CD4-positive, alpha-beta T cell treated with Interleukin-4 for 4 hours (primary cell): ENCODE data around the gene TMPRSS4.
"Not testable (repeated sequence)": the region's sequence is repeated elsewhere in the genome, so short reads cannot be mapped to it uniquely, and the experiment has no call there.

Source experiments
- DNase-seq: peaks from one replicate; pipeline ENCODE4 v3.0.0-alpha.2; 2020

TMPRSS4 gene

DNA sequence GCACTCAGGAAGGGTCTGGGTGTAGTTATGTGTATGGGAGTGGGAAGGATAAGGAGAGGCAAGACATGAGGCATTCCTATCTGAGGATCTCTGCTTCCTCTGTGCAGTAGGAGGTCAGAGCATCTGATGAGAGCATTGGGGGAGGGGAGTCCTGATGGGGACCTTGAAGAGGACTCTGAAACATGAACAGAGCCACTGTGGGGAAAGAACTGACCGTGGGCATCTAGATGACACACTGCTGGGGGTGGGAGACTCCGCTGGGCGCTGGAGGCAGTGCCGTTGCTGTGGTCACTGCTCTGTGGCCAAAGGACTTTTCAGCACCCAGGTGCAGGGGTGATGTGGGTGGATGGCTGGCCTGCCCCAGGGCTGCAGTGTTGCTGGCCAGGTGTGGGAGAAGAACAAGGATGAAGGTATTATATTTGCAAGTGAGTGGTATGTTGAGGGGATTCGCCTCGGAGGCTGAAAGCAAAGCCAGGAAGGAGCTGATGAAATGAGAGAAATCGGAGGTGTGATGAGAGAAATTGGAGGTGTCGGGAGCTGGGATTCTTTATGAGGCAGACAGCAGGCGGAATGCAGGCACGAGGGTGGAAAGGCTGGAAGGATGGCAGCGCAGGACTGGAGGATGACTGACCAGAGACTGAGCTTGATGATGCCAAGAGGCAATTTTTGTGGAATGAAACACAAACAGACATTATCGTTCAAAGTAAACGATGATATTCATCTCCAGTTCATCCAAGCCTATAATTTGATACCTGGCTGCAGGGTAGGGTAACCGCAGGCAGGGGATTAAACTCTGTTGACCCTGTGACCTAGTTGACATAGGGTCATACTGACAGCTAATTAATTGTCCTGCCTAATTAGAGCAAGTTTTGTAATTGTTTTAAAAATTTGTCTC is 19.4 kb upstream of the TMPRSS4 start:
- no peak for DNase-seq

DNA sequence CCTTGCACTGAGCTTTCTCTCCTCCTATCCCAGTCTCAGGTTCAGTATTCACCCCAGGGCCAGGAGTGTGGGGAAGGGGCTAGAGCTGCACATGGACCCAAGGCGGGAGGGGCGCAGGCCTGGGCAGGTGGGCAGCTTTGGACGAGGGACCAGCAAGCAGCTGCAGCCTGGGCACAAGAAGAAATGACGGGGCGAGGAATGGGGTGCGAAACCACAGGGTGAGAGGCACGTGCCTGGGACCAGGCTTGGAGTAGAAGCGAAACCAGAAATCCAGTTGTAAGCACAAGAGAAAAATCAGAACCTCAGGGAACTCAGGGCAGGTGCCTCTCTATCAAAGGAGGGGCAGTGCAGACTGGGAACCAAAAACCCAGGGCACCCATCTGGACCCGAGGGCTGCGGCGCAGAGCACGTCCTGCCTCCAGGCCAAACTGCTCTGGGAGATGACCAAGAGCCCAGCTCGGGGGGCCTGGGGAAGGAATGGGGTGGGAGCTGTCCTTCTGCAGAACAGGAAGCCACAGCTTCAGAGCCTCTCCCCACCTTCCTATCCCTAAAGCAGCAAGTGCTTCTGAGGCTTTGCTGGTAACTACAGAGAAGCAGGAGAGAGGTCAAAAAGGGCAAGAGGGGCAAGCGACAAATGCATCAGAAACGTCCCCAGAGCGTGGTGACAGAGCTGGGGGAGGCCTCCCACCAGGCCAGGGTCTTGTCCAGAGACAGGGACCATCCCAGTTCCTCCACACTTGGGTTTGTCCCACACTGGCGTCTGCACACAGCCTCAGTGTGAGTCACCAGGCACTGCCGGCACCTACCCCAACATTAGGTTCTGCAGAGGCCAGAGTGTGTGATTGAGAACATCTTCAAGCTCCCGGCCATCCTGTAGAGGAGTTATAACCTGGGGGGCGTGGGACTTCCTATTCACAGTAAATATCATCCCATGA is 18.3 kb upstream of the TMPRSS4 start:
- DNase-seq, result no peak

DNA sequence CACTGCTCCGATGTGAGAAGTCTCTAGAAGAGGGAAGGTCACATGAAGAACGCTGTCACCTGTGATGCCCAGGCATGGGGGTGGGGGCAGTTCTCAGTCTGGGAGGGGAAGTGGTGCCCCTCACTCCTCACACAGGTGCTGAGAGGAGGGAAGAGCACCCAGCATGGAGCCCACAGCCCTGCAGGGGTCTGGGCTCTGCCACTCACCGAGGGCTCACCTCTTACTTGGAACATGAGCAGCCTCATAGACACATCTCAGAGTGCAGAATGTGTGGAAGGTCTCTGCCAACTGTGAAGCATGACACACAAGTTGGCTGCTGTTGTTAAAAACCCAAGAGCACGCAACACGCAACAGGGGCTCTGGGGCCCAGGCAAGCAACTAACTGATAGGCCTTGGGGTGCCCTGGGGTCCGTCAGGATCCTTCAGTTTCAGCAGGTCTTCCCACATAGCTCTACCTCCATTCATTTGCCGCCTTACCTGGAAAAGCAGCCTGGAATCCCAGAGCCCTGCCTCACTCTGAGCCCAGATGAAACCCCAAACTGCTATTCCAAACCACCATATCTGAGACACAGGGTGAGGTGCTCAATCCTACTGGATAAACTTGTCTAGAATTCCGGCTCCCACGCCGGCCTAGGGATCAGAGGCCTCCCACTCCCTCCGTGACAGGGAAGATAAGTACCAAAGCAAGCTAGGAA is 17.5 kb upstream of the TMPRSS4 start:
- DNase-seq, result no peak

DNA sequence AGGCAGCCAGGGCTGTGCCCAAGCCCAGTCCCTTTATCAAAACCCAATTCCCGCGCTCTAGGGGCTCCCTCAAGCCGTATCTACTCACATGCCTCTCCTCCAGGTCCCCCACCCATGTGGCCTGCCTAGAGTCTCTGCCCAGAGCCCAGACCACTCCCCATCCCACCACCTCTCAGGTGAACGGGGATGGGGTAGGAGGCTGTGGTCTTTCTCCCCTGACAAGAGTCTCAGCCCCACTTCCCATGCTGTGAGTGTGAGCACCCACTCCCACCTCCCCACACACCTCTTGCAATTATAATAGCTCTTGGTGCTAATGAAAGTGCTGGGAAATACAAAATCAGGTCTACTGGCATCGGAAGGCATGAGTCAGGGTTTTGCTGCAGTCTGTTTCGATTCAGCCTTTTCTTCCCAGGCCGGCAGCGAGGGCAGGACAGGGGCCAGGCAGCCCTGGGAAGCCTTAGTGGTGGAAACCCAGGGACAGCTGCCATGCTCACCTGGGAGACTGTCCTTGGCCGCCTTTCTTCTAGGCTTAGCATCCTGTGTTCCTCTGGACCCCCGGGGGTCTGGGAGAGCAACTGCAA is 16.7 kb upstream of the TMPRSS4 start:
- no peak for DNase-seq

DNA sequence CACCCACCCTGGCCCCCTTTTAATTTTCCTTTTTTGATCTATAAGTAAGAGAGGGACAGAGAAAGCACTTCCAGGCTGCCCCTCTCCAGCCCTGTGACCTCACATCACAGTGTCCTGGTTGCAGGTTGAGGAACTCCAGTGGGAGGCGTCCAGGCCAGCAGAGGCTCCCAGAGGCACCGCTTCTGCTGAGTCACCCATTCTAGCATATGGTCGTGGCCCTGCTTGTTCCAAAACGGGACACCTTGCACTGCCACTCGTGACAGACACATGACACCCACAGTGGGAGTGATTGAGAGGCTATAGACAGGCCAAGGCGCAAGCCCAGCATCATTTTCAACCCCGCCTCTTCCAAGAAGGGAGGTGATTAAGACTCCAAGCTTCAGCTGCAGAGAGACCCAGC is 16.0 kb upstream of the TMPRSS4 start:
- DNase-seq, result no peak

DNA sequence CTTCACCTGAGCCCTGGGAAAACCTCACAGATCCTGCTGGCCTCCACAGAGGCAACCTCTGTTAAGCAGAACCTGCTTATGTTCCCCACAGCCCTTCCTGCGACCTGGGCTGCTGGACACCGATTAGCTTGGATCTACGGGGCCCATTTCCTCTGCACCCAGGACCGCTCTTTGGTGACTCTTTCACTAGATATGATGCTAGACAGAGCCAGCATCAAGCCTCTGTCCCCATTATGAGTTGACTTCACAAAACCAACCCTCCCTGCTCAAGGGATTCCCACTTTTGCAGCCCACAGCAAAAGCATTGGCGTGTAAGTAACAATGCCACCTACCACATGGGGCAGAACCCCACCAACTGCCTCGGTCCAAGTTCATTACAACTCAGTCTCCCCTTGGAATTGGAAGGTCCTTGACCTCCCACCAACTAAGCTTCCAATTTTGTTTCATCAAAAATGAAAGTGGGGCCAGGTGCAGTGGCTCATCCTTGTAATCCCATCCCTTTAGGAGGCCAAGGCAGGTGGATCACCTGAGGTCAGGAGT is 15.2 kb upstream of the TMPRSS4 start:
- DNase-seq, result no peak

DNA sequence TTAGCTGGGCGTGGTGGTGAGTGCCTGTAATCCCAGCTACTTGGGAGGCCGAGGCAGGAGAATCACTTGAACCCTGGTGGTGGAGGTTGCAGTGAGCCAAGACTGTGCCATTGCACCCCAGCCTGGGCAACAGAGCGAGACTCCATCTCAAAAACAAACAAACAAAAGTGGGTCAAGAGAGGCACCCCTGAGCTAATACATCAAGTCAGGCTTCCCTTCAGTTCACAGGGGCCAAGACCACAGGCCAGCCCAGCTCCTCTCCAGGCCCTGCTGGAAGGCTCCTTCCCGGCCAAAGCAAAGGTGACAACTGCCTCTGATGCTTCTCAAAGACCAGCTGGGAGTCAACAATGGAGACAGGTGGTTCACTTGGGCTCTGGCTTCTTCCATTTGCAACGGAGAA is 14.7 kb upstream of the TMPRSS4 start:
- not testable (repeated sequence) for DNase-seq

DNA sequence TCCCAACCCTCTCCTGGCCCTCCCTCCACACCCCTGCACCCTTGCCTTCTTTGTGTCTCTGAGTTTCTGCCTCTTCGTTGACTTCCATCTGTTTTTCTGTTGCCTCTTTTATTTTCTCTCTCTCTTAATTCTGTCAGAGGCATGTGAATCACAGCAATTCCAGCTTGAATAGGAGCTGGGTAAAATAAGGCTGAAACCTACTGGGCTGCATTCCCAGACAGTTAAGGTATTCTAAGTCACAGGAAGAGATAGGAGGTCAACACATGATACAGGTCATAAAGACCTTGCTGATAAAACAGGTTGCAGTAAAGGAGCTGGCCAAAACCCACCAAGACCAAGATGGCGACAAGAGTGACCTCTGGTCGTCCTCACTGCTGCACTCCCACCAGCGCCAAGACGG is 14.2 kb upstream of the TMPRSS4 start:
- DNase-seq, result not testable (repeated sequence)

DNA sequence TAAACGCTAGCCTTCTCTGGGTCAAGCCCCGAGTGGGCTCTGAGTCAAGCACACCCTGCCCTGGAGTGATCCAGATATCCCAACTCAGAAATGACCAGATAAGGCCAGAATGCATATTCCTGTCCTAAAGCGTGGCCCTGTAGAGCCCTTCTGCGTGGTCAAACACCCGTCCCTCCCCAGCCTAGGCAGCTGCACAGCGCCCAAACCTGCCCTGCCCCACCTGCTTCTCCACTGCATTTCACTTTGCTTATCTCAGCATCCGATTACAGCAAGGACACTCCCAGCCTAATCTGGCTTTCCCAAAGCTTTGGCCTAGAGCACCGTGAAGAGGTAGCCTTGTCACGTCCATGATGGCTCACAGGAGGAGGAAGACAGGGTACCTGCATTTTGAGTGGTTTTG is 11.9 kb upstream of the TMPRSS4 start:
- DNase-seq, result no peak

DNA sequence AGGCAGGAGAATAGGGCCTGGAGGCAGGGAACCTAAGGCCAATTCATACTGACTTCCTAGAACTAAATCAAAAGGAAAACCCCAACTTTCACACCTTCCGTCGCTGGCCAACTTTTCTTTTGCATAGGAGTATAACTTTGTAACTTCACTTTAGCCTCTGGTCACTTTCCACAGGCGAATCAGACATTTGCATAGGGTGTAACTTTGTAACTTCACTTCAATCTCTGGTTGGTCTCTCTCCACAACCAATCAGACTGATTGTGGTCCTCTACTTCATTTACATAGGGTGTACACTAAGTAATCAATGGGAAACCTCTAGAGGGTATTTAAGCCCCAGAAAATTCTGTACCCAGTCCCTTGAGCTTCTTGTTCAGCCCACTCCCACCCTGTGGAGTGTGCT is 11.5 kb upstream of the TMPRSS4 start:
- no peak for DNase-seq

DNA sequence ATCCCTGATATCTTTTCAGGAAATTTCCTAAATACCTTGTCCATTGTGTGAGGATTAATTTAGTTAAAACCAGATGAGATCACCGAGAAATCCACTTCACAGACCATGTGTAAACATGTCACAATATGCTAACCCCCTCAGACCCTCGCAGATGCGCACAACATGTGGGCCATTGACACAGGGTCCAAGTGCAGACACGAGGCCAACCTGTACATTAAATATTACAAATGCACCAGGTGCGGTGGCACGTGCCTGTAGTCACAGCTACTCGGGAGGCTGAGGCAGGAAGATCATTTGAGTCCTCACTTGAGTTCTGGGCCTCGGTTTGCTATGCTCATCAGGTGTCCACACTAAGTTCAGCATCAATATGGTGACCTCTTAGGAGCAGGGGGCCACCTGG is 9.9 kb upstream of the TMPRSS4 start:
- DNase-seq, result no peak

DNA sequence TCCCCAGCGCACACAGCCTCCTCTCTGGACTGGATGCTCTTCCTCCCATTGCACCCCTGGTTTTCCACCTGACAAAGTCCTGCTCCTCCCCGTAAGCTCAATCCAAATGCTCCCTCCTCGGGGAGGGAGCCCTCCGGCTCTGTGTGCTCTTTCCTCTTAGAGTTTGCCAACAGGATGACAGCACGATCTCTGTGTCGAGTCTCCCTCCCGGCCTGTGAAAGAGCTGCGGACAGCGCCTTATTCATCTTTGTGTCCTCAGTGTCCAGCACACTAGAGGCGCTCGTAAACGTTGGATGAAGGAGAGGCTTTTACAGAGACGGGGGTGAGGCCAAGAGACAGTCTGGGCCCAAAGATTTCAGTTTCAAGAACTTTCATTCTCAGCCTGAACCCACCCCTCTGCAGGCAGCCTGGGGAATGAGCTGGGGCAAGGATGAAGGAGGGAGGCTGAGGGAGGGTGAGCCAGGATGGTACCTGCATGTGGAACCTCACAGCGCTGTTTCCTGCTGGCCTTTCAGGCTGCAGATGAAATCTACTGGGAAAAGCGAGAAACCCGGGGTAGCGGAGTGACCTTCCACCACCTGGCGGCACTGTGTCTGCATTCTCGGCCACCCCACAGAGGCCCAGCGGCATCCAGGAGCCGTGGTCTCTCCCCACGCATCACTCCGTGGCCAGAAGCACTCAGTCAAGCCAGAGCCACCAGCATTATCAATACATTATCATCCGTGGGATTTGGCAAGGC is 8.5 kb upstream of the TMPRSS4 start:
- DNase-seq, result no peak

DNA sequence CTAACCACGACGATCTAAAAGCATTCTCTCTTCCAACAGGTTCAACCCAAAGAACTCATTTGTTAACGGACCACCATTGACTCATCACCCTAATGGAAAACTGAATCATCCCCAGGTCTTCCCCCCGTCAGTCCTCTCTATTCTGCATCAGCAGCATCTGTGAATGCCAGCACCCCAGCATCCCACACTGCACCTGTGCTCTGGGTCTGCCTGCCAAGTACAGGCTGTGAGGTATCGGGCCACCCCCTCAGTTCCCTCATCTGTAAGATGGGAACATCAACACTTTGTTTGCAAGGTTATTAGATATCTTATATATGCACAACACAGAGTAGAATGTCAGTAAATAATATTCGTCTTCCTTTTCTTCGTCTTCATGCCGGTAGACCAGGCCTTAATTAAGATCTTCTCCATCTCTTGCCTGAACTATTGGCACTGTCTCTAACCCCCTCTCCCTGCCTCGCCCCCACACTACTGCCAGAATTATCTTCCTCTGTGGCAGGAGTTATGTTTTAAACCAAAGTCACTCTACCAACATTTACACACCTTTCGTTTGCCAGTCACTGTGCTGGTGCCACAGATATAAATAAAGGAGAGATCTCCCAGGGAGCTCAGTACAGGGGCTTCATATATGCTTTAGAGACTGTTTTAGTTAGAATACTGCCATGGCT is 7.8 kb upstream of the TMPRSS4 start:
- no peak for DNase-seq

DNA sequence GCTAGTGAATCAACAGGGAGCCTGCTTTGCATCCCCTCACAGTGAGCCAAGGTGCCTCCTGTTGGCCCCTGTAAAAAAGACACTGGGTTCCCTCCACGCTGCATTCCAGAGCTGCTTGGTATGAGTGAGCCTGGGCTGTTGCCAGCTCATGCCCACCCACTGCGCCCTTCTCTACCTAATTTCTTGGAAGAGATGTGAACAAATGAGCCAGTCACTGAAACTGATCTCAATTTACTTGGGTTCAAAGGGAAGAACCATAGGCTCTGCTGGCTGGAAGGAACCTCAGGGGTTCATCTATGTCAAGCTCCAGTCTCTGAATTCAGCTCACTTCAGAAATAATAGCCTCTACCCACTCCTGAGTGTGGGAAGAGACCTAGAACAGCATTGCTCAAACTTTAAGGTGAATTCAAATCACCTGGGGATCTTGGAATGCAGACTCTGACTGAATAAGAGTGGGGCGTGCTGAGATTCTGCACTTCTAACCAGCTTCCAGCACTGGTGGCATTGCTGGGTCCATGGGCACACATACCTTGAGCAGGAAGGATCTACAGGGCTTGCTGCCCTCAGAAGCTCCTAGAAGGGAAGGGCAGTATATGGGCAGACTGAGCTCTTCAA is 5.4 kb upstream of the TMPRSS4 start:
- no peak for DNase-seq

DNA sequence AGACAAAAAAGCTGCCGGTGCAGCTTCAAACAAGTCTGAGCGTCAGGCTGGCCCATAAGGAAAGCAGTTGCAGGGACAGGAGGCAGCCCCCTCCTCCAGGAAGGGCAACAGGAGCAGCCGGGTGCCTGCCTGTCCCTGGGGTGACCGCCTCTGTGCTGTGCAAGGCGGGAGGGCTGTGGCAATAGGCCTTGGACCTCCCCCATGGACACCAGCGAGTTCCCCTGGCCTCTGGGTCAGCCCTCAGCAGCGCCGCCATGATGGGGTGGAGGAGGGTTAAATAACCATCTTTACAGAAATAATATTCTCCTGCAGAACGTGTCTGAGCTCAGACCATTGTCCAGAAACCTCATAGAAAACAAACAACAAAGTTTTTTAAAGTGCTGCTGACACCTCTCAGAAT is 3.3 kb upstream of the TMPRSS4 start:
- no peak for DNase-seq

DNA sequence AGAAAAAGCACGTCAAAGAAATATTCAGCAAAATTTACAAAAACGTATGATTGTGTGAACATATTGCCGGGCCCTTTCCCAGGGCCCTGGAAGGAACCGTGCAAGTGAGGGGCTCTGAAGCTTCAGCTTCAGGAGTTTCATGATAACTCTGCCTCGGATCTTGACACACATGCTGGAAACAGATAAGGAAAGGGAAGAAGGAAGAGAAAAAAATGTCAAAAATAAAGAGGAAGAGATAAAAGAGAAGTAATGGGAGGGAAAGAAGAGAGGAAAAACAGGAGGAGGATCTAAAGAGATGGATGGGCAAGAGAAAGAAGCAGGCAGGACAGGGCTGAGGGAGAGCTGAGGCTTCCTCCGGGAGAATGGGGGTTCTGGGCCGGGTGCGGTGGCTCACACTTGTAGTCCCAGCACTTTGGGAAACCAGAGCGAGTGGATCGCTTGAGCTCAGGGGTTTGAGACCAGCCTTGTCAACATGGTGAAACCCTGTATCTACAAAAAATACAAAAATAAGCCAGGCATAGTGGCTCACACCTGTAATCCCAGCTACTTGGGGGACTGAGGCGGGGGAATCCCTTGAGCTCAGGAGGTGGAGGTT is 2.7 kb upstream of the TMPRSS4 start:
- DNase-seq, result no peak

DNA sequence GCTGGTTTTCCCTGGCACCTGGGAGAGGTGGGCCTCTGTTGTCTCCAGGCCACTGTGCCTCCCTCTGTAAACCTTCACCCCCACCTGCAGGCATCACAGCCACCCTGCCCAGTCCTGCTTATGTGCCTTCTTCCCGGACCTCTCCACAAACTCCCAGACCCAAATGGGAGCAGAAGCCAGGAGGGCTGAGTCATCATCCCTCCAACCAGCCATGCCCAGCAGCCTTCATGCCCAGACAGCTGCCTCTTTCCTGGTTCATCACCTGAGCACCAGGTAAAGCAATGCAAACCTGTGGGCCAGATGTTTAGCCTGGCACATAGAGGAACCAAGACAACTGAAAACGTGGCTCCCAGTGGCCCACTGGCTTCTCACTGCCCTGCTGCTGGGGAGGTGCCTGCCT is 2.1 kb upstream of the TMPRSS4 start:
- DNase-seq, result no peak

DNA sequence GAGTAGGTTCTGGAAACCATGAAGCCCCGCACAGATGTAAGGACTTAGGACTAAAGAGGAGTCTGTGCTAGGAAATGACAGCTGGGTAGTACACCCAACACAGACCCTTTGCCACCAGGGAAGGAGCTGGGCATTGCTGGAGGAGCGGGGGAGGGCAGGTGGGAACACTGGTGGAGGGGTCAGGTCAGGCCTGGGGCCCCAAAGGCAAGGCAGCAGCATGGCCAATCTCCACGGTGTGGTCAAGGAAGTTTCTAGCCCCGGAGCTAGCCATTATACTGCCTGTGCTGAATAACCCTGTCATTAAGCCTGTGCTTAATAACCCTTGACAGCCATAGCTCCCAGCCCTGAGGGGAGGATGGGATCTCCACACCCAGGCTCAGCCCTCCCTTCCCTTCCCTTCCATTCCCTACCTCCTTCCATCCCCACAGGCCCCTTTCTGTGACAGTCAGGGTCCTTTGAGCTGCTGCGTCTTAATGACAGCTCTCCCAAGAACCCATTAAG is 2.1 kb downstream of the TMPRSS4 start:
- DNase-seq, result no peak

DNA sequence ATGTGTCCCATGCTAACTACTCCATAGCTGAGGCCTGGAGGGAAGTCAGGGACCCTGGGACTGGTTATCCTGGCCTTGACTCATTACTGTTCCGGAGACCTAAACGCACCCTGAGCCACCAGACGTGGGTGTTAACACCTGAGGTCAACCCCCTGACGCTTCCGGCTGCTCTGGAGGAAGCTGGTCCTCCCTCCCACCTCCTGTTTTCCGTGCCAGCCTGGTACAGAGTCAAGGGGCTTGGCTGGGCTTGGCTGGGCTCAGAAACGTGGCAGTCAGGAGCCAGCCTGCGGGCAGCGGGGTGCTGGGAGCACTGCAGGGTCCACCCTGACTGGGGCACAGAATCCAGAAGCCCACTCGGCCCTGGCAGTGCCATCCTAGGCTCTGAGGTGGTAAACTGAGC is 2.6 kb downstream of the TMPRSS4 start:
- DNase-seq, result no peak

DNA sequence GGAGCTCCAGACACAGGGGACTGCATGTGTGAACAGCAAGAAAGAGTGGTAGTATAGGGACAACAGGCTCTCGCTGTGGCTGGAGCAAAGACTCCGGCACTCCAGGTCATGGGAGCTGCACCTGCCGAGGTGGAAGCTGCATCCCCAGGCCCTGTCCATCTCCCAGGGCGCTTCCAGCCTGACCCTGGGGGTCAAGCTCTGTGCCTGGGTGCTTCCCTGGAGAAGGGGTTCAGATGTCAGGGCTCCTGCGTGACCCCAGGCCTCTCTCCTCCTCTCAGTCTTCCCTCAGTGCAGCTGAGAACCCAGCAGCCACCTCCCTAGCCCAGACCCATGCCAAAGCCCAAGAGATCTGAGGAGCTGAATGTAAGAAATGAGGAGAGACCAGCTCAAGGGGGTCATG is 3.4 kb downstream of the TMPRSS4 start:
- DNase-seq, result no peak
